Stimulated activated naive CD8-positive, alpha-beta T cell treated with anti-CD3 and anti-CD28 coated beads, Interleukin-15, amount 100 ng/mL, for 72 hours (primary cell): Measurements from ENCODE around the gene NLRC5.
A peak's percentile ranks its signal among the peaks of the same experiment; 100 is the strongest.
"Not testable (repeated sequence)": the region's sequence is repeated elsewhere in the genome, so short reads cannot be mapped to it uniquely, and the experiment has no call there.

Source experiments
- ATAC-seq: fragments of 150-1000 bp; cut with Tn5 transposase; 2 replicates; pipeline ENCODE4 v1.10.0; 2021; ENCODE audit warnings: mild to moderate bottlenecking, moderate library complexity
- DNase-seq, 2 donors: peaks; one replicate each; pipeline ENCODE4 v3.0.0; 2021 to 2022
- H3K27ac Mint-ChIP-seq, 2 donors: one replicate each; pipeline ENCODE4 v1.8.0; 2022; ENCODE audit warnings: mild to moderate bottlenecking in 2 of 2, mixed read lengths in 2 of 2, moderate library complexity in 2 of 2
- H3K27me3 Mint-ChIP-seq: one replicate; pipeline ENCODE4 v1.8.0; 2022; ENCODE audit warnings: mixed read lengths
- H3K4me1 Mint-ChIP-seq: one replicate; pipeline ENCODE4 v1.8.0; 2022; ENCODE audit warnings: mild to moderate bottlenecking, mixed read lengths
- H3K4me3 Mint-ChIP-seq, 2 donors: one replicate each; pipeline ENCODE4 v1.8.0; 2022; ENCODE audit warnings: mild to moderate bottlenecking in 2 of 2, mixed read lengths in 2 of 2, moderate library complexity in 1 of 2
- H3K9me3 Mint-ChIP-seq, 2 donors: one replicate each; pipeline ENCODE4 v1.8.0; 2022; ENCODE audit warnings: mixed read lengths in 2 of 2

Gene NLRC5

GRCh38 chr16:56972403-56973293 lies 16.7 kb upstream of the NLRC5 start:
- ATAC-seq, result no peak

GRCh38 chr16:56973294-56973689 lies 16.1 kb upstream of the NLRC5 start:
- DNase-seq (no peak), ATAC-seq (no peak)
- Mint-ChIP-seq H3K27ac (no peak overlapping the region), H3K27me3 (no peaks in the 10 kb centered on the region), H3K4me1 (peaks cover 69% of the 10 kb centered on the region), H3K9me3 (no peaks in the 10 kb centered on the region), H3K4me3 (no peak overlapping the region)

More at GRCh38 chr16:56972403-56973293, 16.7 kb upstream of the NLRC5 start:
- no peak for DNase-seq
- H3K27me3 Mint-ChIP-seq, result no peaks in the 10 kb centered on the region
- H3K27ac Mint-ChIP-seq, result peak overlapping the region in 1 of 2 donors; percentile 42
- no peaks in the 10 kb centered on the region for H3K9me3 Mint-ChIP-seq
- peaks cover 63% of the 10 kb centered on the region for H3K4me1 Mint-ChIP-seq
- H3K4me3 Mint-ChIP-seq, result no peak overlapping the region

- H3K27me3 Mint-ChIP-seq, H3K9me3 Mint-ChIP-seq, H3K4me3 Mint-ChIP-seq, ATAC-seq, DNase-seq: not testable (repeated sequence)
- peaks cover 71% of the 10 kb centered on the region for H3K4me1 Mint-ChIP-seq
- H3K27ac Mint-ChIP-seq, result peak overlapping the region in 1 of 2 donors; percentile 34
These were observed 15.5 kb upstream of the NLRC5 start for GRCh38 chr16:56973899-56974298.

- Mint-ChIP-seq H3K27me3 (no peaks in the 10 kb centered on the region), H3K27ac (no peak overlapping the region), H3K4me1 (peaks cover 79% of the 10 kb centered on the region), H3K9me3 (no peaks in the 10 kb centered on the region), H3K4me3 (no peak overlapping the region)
- no peak for DNase-seq
- ATAC-seq, result no peak
These were observed 14.6 kb upstream of the NLRC5 start for GRCh38 chr16:56974549-56975300.

- Mint-ChIP-seq H3K9me3 (no peaks in the 10 kb centered on the region), H3K4me3 (peak overlapping the region; percentile 1 to 16), H3K27me3 (no peaks in the 10 kb centered on the region), H3K27ac (no peak overlapping the region), H3K4me1 (peaks cover 86% of the 10 kb centered on the region)
- peak; percentile 19 for ATAC-seq
- no peak for DNase-seq
These were observed 13.6 kb upstream of the NLRC5 start for GRCh38 chr16:56975714-56976113.

GRCh38 chr16:56977216-56977615 lies 12.1 kb upstream of the NLRC5 start:
- peak overlapping the region; percentile 49 to 89 for H3K27ac Mint-ChIP-seq
- no peak for DNase-seq

GRCh38 chr16:56977823-56978430 lies 11.4 kb upstream of the NLRC5 start:
- Mint-ChIP-seq H3K9me3 (no peaks in the 10 kb centered on the region), H3K4me1 (peaks cover 93% of the 10 kb centered on the region), H3K4me3 (no peak overlapping the region), H3K27me3 (no peaks in the 10 kb centered on the region), H3K27ac (peak overlapping the region in 1 of 2 donors; percentile 30)
- DNase-seq, result no peak
- no peak for ATAC-seq

More at GRCh38 chr16:56977216-56977615, 12.1 kb upstream of the NLRC5 start:
- H3K9me3 Mint-ChIP-seq, result no peaks in the 10 kb centered on the region
- H3K4me1 Mint-ChIP-seq, result peaks cover 92% of the 10 kb centered on the region
- H3K4me3 Mint-ChIP-seq, result peak overlapping the region in 1 of 2 donors; percentile 10
- ATAC-seq, result no peak
- H3K27me3 Mint-ChIP-seq, result no peaks in the 10 kb centered on the region

- H3K4me3 Mint-ChIP-seq, result peak overlapping the region; percentile 18 to 74
- H3K4me1 Mint-ChIP-seq, result peaks cover 93% of the 10 kb centered on the region
- no peak for ATAC-seq
- H3K27ac Mint-ChIP-seq, result peak overlapping the region in 1 of 2 donors; percentile 89
- no peaks in the 10 kb centered on the region for H3K9me3 Mint-ChIP-seq
- DNase-seq, result no peak
- H3K27me3 Mint-ChIP-seq, result no peaks in the 10 kb centered on the region
These were observed 9.2 kb upstream of the NLRC5 start for GRCh38 chr16:56980201-56980535.

- Mint-ChIP-seq H3K9me3 (no peaks in the 10 kb centered on the region), H3K4me3 (peak overlapping the region; percentile 72 to 74), H3K27ac (peak overlapping the region; percentile 88 to 89), H3K4me1 (peaks cover 93% of the 10 kb centered on the region), H3K27me3 (no peaks in the 10 kb centered on the region)
- DNase-seq (no peak), ATAC-seq (peak; percentile 33)
These were observed 8.3 kb upstream of the NLRC5 start for GRCh38 chr16:56980792-56981724.

GRCh38 chr16:56981729-56982271 lies 7.6 kb upstream of the NLRC5 start:
- H3K4me3 Mint-ChIP-seq, result peak overlapping the region in 1 of 2 donors; percentile 74
- no peaks in the 10 kb centered on the region for H3K27me3 Mint-ChIP-seq
- ATAC-seq, result no peak
- no peaks in the 10 kb centered on the region for H3K9me3 Mint-ChIP-seq
- no peak for DNase-seq
- H3K4me1 Mint-ChIP-seq, result peaks cover 93% of the 10 kb centered on the region
- H3K27ac Mint-ChIP-seq, result peak overlapping the region in 1 of 2 donors; percentile 89

- Mint-ChIP-seq H3K4me3 (peak overlapping the region; percentile 9 to 17), H3K27ac (peak overlapping the region; percentile 20 to 85), H3K9me3 (no peaks in the 10 kb centered on the region), H3K27me3 (no peaks in the 10 kb centered on the region), H3K4me1 (peaks cover 95% of the 10 kb centered on the region)
- ATAC-seq, result no peak
- DNase-seq, result no peak
These were observed 6.7 kb upstream of the NLRC5 start for GRCh38 chr16:56982695-56983094.

GRCh38 chr16:56983211-56983751 lies 6.1 kb upstream of the NLRC5 start:
- DNase-seq (no peak), ATAC-seq (no peak)
- peak overlapping the region; percentile 10 to 100 for H3K27ac Mint-ChIP-seq
- H3K4me1 Mint-ChIP-seq, result peaks cover 96% of the 10 kb centered on the region
- peak overlapping the region; percentile 9 to 57 for H3K4me3 Mint-ChIP-seq
- no peaks in the 10 kb centered on the region for H3K9me3 Mint-ChIP-seq
- H3K27me3 Mint-ChIP-seq, result no peaks in the 10 kb centered on the region

- Mint-ChIP-seq H3K9me3 (no peaks in the 10 kb centered on the region), H3K27me3 (no peaks in the 10 kb centered on the region), H3K4me1 (peaks cover 98% of the 10 kb centered on the region), H3K27ac (peak overlapping the region; percentile 98 to 100), H3K4me3 (peak overlapping the region; percentile 97 to 99)
- DNase-seq (peak in 1 of 2 donors; percentile 48), ATAC-seq (no peak)
These were observed 4.7 kb upstream of the NLRC5 start for GRCh38 chr16:56984639-56985038.

GRCh38 chr16:56985288-56985961 lies 3.9 kb upstream of the NLRC5 start:
- H3K9me3 Mint-ChIP-seq, result no peaks in the 10 kb centered on the region
- DNase-seq, result no peak
- H3K4me3 Mint-ChIP-seq, result peak overlapping the region; percentile 97 to 99
- H3K4me1 Mint-ChIP-seq, result peaks cover 93% of the 10 kb centered on the region
- ATAC-seq, result no peak
- H3K27ac Mint-ChIP-seq, result peak overlapping the region; percentile 98 to 100
- no peaks in the 10 kb centered on the region for H3K27me3 Mint-ChIP-seq
